ENCODE results near the gene JARID2. TPM values are rescaled to one million over a fixed set of nuclear protein-coding genes. Genes with fewer than 3 reads are reported as not detected.

JARID2 gene
- total and polyA plus RNA-seq, 2 of the 8 experiments (the other 6 are each of a cell fraction or from before 2014, with no cell fraction given) = 60.1 to 239 TPM

DNA sequence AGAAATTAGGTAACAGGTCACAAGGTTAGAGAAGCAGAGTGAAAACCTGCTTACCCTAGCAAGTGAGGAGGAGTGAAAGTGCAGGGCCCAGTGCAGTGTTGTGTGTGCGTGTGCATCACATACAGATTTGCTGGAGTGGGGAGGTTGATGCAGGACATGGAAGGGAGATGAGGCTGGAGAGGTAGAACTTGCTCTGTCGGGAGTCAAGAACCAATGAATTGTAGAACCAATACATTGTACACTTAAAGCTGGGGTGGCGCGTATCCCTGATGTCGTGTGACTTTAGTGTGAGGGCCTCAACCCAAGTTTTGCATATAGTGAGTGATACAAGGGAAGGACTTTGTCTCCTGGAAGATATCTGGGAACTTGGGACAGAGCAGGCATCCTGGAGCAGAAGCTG is 48.6 kb downstream of the JARID2 start (continued):
- TF ChIP-seq, protein P1, sequence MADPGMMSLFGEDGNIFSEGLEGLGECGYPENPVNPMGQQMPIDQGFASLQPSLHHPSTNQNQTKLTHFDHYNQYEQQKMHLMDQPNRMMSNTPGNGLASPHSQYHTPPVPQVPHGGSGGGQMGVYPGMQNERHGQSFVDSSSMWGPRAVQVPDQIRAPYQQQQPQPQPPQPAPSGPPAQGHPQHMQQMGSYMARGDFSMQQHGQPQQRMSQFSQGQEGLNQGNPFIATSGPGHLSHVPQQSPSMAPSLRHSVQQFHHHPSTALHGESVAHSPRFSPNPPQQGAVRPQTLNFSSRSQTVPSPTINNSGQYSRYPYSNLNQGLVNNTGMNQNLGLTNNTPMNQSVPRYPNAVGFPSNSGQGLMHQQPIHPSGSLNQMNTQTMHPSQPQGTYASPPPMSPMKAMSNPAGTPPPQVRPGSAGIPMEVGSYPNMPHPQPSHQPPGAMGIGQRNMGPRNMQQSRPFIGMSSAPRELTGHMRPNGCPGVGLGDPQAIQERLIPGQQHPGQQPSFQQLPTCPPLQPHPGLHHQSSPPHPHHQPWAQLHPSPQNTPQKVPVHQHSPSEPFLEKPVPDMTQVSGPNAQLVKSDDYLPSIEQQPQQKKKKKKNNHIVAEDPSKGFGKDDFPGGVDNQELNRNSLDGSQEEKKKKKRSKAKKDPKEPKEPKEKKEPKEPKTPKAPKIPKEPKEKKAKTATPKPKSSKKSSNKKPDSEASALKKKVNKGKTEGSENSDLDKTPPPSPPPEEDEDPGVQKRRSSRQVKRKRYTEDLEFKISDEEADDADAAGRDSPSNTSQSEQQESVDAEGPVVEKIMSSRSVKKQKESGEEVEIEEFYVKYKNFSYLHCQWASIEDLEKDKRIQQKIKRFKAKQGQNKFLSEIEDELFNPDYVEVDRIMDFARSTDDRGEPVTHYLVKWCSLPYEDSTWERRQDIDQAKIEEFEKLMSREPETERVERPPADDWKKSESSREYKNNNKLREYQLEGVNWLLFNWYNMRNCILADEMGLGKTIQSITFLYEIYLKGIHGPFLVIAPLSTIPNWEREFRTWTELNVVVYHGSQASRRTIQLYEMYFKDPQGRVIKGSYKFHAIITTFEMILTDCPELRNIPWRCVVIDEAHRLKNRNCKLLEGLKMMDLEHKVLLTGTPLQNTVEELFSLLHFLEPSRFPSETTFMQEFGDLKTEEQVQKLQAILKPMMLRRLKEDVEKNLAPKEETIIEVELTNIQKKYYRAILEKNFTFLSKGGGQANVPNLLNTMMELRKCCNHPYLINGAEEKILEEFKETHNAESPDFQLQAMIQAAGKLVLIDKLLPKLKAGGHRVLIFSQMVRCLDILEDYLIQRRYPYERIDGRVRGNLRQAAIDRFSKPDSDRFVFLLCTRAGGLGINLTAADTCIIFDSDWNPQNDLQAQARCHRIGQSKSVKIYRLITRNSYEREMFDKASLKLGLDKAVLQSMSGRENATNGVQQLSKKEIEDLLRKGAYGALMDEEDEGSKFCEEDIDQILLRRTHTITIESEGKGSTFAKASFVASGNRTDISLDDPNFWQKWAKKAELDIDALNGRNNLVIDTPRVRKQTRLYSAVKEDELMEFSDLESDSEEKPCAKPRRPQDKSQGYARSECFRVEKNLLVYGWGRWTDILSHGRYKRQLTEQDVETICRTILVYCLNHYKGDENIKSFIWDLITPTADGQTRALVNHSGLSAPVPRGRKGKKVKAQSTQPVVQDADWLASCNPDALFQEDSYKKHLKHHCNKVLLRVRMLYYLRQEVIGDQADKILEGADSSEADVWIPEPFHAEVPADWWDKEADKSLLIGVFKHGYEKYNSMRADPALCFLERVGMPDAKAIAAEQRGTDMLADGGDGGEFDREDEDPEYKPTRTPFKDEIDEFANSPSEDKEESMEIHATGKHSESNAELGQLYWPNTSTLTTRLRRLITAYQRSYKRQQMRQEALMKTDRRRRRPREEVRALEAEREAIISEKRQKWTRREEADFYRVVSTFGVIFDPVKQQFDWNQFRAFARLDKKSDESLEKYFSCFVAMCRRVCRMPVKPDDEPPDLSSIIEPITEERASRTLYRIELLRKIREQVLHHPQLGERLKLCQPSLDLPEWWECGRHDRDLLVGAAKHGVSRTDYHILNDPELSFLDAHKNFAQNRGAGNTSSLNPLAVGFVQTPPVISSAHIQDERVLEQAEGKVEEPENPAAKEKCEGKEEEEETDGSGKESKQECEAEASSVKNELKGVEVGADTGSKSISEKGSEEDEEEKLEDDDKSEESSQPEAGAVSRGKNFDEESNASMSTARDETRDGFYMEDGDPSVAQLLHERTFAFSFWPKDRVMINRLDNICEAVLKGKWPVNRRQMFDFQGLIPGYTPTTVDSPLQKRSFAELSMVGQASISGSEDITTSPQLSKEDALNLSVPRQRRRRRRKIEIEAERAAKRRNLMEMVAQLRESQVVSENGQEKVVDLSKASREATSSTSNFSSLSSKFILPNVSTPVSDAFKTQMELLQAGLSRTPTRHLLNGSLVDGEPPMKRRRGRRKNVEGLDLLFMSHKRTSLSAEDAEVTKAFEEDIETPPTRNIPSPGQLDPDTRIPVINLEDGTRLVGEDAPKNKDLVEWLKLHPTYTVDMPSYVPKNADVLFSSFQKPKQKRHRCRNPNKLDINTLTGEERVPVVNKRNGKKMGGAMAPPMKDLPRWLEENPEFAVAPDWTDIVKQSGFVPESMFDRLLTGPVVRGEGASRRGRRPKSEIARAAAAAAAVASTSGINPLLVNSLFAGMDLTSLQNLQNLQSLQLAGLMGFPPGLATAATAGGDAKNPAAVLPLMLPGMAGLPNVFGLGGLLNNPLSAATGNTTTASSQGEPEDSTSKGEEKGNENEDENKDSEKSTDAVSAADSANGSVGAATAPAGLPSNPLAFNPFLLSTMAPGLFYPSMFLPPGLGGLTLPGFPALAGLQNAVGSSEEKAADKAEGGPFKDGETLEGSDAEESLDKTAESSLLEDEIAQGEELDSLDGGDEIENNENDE (IDR thresholded peaks at IDR 0.05; ENCODE audit: insufficient replicate concordance, low read length) = no peak
- TF ChIP-seq HDAC2 (IDR thresholded peaks at IDR 0.05; ENCODE audit: borderline replicate concordance in 1 of 2, low read depth in 2 of 2, low read length in 2 of 2) = no peak
- no peak for TF ChIP-seq RXRA (IDR thresholded peaks at IDR 0.05; ENCODE audit: insufficient read depth, low read depth, low read length)
